ENCODE data around the gene RAB1A. TPM values are rescaled to one million over a fixed set of nuclear protein-coding genes. Genes with fewer than 3 reads are reported as not detected.
A peak's percentile ranks its signal among the peaks of the same experiment; 100 is the strongest.

RAB1A gene
- total and polyA plus RNA-seq, 2 of the 13 experiments (the other 11 are each of a cell fraction or from before 2014, with no cell fraction given) = 206 to 226 TPM

GRCh38 chr2:65056215-65057053, 73.5 kb downstream of the RAB1A start, which contains the start of gene CEP68 (continued):
- TF ChIP-seq IKZF5 (CRISPR knock-in tag; IDR thresholded peaks at IDR 0.05) = 0 out of 2 replicates have a peak, but pooled peaks have one; percentile 68
- no peak; the same call in 1 of the 2 replicates for TF ChIP-seq ZNF552 (CRISPR knock-in tag; IDR thresholded peaks at IDR 0.05; ENCODE audit: borderline replicate concordance)
- TF ChIP-seq MTA3 (CRISPR knock-in tag; IDR thresholded peaks at IDR 0.05) = no peak
- no peak for TF ChIP-seq SMARCE1 (IDR thresholded peaks at IDR 0.05; ENCODE audit: borderline replicate concordance)
- peak; percentile 77 for TF ChIP-seq ZSCAN25 (CRISPR knock-in tag; IDR thresholded peaks at IDR 0.05)
- peak; percentile 71 for TF ChIP-seq ZBTB20 (CRISPR knock-in tag; IDR thresholded peaks at IDR 0.05; ENCODE audit: borderline replicate concordance, low read depth)
- peak; percentile 45 for TF ChIP-seq ELF3 (CRISPR knock-in tag; IDR thresholded peaks at IDR 0.05)
- TF ChIP-seq STAT6 (CRISPR knock-in tag; IDR thresholded peaks at IDR 0.05; ENCODE audit: borderline replicate concordance) = peak; percentile 30
- no peak for TF ChIP-seq EED (CRISPR knock-in tag; IDR thresholded peaks at IDR 0.05)
- TF ChIP-seq JDP2 (CRISPR knock-in tag; IDR thresholded peaks at IDR 0.05; ENCODE audit: borderline replicate concordance) = no peak
- no peak for TF ChIP-seq DNMT3B (CRISPR knock-in tag; conservative IDR thresholded peaks at IDR 0.05)
- TF ChIP-seq SKI (IDR thresholded peaks at IDR 0.05; ENCODE audit: partially characterized antibody) = peak; percentile 47
- 0 out of 2 replicates have a peak, but pooled peaks have one; percentile 77 for TF ChIP-seq SMAD1 (CRISPR knock-in tag; IDR thresholded peaks at IDR 0.05; ENCODE audit: borderline replicate concordance, low read depth)
- peak; percentile 5 for TF ChIP-seq FOXO1 (CRISPR knock-in tag; IDR thresholded peaks at IDR 0.05)
- TF ChIP-seq USF2 (IDR thresholded peaks at IDR 0.05; ENCODE audit: low read depth, low read length) = no peak
- no peak; the same call in 1 of the 2 replicates for TF ChIP-seq USF2 (CRISPR knock-in tag; IDR thresholded peaks at IDR 0.05; ENCODE audit: borderline replicate concordance)
- TF ChIP-seq ZNF333 (CRISPR knock-in tag; IDR thresholded peaks at IDR 0.05; ENCODE audit: borderline replicate concordance) = peak; percentile 80; the same call in 1 of the 2 replicates
- peak; percentile 76; the same call in 1 of the 2 replicates for TF ChIP-seq ZNF292 (CRISPR knock-in tag; IDR thresholded peaks at IDR 0.05; ENCODE audit: borderline replicate concordance, low read depth)
- TF ChIP-seq ZBTB10 (CRISPR knock-in tag; IDR thresholded peaks at IDR 0.05; ENCODE audit: borderline replicate concordance) = no peak
- TF ChIP-seq BRCA1 (CRISPR knock-in tag; IDR thresholded peaks at IDR 0.05) = no peak
